Stimulated activated naive CD8-positive, alpha-beta T cell treated with anti-CD3 and anti-CD28 coated beads, Interleukin-15, Interleukin-2, amounts not matched to agents 100 U/mL and 50 U/mL, for 24 hours (primary cell): ENCODE results near the gene SRPX.

Experiments used
- ATAC-seq: fragments of 150-1000 bp; cut with Tn5 transposase; one replicate; pipeline ENCODE4 v1.10.0; 2021
- DNase-seq: peaks from one replicate; pipeline ENCODE4 v3.0.0; 2021

The SRPX gene, protein sequence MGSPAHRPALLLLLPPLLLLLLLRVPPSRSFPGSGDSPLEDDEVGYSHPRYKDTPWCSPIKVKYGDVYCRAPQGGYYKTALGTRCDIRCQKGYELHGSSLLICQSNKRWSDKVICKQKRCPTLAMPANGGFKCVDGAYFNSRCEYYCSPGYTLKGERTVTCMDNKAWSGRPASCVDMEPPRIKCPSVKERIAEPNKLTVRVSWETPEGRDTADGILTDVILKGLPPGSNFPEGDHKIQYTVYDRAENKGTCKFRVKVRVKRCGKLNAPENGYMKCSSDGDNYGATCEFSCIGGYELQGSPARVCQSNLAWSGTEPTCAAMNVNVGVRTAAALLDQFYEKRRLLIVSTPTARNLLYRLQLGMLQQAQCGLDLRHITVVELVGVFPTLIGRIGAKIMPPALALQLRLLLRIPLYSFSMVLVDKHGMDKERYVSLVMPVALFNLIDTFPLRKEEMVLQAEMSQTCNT

DNA sequence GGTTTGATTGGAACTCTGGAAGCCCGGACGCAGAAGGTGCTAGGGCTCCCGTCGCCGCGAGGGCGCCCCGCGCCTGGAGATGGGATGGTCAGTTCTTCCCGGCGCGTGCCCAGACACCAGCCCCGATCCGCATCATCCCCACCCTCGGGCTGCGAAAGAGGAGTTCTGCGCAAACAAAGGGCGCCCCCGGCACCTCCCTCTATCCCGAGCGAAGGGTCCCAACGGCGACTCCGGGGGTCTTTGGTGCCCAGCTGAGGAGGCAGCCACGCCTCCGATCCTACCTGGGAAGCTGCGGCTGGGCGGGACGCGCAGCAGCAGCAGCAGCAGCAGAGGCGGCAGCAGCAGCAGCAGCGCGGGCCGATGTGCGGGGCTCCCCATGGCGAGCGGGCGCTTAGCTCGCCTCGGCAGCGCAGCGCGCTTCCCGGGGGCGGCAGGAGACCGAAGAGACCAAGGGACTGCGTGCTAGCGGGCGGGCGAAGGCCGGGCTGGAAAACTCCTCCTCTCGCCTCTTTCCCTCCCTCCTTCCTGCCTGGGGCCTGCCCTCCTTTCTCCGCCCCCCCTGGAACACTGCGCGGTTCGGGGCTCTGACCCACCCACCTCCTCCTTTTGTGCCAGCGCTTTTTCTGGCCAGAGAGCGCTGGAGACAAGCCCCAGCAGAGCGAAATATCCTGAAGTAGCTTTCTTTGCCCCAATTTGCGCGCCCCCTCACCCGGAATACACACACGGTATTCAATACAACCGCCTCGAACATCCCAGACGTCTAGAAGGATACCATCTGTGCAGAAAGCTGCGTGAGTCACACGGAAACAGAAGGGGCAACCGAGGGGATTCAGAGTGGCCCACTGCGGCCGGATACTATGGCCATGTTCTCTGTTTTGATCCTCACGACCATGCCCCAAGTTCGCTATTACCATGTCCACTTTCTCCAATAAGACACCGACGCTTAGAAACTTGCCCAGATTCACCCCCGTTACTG lies at the start of gene SRPX:
TSS of gene SRPX (minus strand) at position 457 of the 976 bp plus-strand sequence. CDS start at position 378, 79 bp downstream.
- no peak for DNase-seq

DNA sequence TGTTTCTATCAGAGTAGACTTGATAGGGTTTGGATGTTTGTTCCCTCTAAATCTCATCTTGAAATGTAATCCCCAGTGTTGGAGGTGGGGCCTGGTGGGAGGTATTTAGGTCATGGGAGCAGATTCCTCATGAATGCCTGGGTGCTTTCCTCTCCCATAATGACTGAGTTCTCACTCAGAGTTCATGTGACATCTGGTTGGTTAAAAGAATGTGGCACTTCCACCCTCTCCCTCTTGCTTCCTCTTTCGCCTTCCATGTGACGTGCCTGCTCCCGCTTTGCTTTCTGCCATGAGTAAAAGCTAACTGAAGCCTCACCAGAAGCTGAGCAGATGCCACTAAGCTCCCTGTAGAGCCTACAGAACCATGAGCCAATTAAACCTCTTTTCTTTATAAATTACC lies 47.3 kb upstream of the SRPX start:
- DNase-seq (no peak), ATAC-seq (no peak)

More for the DNA sequence above, at the start of gene SRPX:
- ATAC-seq: no peak

- no peak for ATAC-seq
- no peak for DNase-seq
Observed at GRCh38 chrX:38262715-38263620, 42.3 kb upstream of the SRPX start.

DNA sequence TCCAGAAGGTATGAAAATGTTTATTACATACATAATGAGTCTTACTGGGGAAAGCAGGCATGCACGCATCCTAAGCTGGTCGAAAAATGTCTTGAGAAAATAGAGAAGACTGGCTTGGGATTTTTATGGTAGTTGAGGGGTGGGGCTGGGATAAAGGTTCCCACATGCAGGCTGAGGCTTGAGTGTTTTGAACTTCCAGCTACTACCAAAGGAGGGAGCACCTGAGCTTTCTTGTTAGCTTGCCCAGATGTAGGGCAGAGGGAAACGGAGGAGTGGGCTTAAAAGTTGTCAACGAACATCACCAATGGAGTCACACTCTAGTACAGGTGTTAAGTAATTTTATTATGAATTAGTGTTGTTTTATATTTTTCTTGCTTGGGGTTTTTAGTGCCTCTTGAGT lies 39.6 kb upstream of the SRPX start:
- DNase-seq: no peak
- ATAC-seq: no peak

GRCh38 chrX:38256019-38256418 lies 35.3 kb upstream of the SRPX start:
- DNase-seq (no peak), ATAC-seq (no peak)

GRCh38 chrX:38249965-38250364 lies 29.3 kb upstream of the SRPX start:
- DNase-seq: no peak

GRCh38 chrX:38247051-38247450 lies 26.4 kb upstream of the SRPX start:
- ATAC-seq (no peak), DNase-seq (no peak)

More at GRCh38 chrX:38249965-38250364, 29.3 kb upstream of the SRPX start:
- no peak for ATAC-seq

- no peak for ATAC-seq
- DNase-seq: no peak
Observed at GRCh38 chrX:38240541-38240940, 19.9 kb upstream of the SRPX start.

GRCh38 chrX:38236901-38237615 lies 16.4 kb upstream of the SRPX start:
- ATAC-seq (no peak), DNase-seq (no peak)

DNA sequence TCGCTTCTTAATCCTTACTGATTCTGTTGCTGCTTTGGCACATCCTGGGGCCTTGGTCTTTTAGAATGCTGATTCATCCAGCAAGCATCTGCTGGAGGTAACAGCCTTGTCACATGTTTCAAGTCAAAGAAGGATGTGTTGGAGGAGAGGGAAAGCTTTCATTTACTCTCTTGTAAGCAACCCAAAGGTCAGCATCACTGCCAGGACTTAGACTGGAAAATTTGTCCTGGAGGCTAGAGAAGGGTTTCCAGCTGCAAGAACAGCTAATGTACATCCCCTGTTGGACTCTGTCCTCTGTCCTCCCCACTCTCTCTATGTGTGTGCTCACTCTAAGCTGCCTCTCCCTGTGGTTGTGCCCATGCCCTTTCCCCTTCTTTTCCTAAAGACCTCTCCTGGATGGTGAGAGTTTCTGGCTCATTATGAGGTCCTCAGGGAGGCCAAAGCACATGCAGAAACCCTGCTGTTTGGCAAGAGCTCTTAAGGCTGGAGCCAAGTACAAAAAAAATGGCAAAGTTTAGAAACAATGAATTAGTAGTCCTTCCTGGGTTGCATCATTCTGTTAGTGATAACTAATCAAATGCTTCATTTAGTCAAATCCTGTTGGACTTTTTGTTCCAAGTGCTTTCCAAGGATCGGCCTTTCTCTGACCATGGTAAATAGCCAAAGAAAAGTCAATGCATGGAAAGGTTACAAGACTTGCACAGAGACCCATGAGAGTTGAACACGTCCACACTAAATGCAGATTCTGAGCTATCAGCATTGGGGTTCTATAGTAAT lies 13.4 kb upstream of the SRPX start:
- no peak for DNase-seq
- ATAC-seq: no peak

GRCh38 chrX:38232079-38232686 lies 11.5 kb upstream of the SRPX start:
- DNase-seq: no peak
- no peak for ATAC-seq

DNA sequence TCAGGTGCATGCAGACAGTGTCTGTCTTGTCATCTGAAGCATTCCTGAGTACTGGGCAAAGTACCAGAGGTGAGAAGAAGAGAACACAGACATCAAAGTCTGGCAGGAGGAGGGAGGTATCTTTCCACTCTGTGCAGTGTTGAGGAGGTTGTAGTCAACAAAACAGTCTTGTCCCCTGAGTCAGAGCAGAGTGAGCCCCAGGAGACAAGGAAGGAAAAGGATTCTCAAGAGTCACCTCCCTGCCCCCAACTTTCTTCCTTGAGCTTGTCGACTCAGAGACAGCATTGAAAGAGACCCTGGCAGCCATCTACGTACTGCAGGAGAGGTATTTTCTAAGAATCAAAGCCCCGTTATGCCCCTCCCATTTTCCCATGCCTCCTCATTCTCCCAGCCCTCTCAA lies 4.4 kb upstream of the SRPX start:
- ATAC-seq: no peak
- DNase-seq: no peak

DNA sequence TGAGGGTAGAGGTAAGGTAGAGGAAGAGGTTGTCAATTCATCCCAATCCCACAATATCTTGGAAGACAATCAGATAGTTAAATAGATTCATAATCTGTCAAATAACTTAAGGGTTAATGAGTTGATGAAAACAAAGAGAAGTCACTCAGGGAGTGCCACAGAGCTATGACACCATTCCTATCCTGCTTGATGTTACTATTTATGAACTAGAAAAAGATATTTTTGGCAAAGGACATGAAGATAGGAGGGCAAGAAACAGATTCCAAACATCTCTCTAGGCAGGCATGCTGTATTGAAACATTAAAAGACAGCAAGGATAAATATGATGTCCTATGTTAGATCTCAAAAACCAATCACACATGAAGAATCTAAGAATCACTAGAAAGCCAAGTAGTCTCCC lies 3.5 kb upstream of the SRPX start:
- DNase-seq (no peak), ATAC-seq (no peak)

DNA sequence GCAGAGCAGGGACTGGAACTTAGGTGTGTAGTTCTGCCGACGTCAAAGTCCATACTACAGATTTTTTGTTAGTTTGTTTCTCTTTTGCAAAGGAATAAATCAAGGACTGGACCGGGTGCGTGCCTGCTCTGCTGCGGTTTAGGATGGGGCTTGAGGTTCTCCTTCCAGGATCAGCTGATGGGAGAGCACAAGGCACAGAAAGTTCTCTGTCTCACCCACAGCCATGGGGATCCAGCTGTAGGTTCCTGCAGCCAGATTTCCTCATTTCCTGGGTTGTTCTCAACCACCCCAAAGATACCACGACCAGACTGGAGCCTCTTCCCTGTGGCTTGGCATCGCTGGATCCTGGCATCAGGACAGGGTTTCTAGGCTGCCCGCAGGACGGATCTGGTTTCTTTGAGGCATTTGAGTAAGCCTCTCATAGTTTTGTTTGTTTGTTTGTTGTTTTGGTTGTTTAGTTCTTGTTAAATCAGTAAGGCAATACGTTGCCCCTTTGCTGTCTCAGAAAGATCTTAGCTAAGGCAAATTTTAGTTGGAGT lies 789 bp upstream of the SRPX start:
- ATAC-seq: no peak
- DNase-seq: no peak

DNA sequence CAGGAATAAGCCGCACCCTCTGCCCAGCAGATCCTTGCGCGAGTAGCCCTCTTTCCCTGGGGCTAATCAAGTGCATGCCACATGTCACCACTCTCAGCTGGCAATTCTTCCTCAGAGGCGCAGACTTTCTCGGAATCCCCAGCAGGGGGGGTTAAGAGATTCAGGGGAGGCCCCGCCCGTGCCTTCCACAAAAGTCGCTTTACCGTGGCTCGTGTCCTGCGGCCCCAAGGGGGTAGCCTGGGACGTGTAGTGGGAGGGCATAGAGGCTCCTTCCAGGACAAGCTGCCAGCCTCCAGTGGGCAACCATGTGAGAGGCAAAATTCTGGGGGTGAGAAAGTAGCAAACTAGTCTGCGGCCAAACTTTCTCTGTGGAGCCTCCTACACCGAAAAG lies 652 bp downstream of the SRPX start:
- DNase-seq: peak; percentile 19
- ATAC-seq: peak; percentile 43

DNA sequence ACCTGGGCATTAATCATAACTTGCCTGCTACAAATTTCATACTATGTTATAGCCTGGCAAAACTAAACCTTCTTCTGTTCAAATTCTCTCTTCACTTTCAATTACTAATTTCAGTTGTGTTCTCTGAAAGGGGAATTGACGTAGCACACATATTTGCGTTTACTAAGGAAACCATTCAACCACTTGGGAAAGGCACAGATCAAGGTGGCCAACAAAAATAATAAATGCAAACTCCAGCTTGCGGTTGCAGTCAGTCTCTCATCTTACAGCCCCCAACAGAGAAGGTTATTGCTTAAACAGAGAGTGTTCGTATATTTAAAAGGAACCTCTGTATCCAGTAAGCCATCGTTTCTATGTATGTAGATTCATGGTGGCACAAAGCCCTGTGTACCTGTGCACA lies 4.0 kb downstream of the SRPX start:
- DNase-seq (no peak), ATAC-seq (no peak)

DNA sequence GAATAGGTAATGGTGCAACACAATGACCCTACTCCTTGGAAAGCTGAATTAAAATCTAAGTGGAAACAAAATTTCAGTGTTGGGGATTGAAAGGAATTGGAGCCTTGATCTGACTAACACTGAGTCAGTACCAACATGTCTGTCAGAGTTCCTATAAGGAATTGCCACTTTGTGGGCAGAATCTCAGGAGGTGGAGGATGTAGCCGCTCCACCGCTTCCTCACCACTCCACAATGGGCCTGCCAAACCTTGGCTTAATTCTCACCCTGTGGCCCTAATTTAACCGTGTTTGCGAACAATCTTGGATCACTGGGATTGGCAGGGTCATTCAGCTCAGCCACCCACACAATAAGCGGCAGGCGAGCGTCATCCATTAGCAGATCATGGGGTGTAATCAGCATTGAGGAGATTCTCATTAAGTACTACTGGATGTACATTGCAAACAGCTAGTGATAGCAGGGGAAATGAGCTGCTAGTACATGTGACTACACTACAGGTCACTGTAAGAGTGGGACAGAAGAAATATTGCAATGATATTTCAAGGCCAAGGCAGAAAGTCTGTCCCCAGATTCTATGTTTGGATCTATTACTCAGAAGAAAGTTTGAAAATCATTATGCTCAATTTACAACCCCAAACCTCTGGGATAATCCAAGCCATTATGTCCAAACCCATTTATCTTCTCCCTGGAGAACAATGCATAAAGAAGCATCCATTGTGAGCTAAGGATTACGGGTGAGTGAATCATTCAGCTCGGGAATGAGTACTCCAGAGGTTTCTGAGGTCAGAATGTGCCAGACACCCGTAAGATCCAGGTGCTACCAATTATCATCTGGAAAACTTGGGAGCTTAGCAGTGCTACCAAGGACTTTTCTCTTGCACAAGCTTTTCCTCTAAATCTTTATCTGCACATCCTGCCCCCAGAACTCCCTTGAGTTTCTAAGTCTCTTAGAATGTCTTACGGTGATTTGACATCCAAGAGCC lies 5.8 kb downstream of the SRPX start:
- ATAC-seq (no peak), DNase-seq (no peak)

GRCh38 chrX:38214044-38214443 lies 6.6 kb downstream of the SRPX start:
- DNase-seq (no peak), ATAC-seq (no peak)
